AML-193 (cell line): ENCODE results near the gene CYP2R1.

Experiments
- DNase-seq, 2 experiments: peaks; one replicate each; lab custom pipeline; 2025; lab: John Stamatoyannopoulos, UW

CYP2R1 gene

GRCh38 chr11:14892036-14892556 is at the start of gene CYP2R1:
Gene CYP2R1, minus strand, starts transcription at chr11:14892231. Its CDS starts 26 bp downstream, at chr11:14892205.
- DNase-seq: no peak

- DNase-seq: no peak
Measured at GRCh38 chr11:14938936-14939335, 46.9 kb upstream of the CYP2R1 start.

- no peak for DNase-seq
Measured at GRCh38 chr11:14934641-14935351, 42.8 kb upstream of the CYP2R1 start.

- DNase-seq: no peak
Measured at GRCh38 chr11:14932447-14932846, 40.4 kb upstream of the CYP2R1 start.

GRCh38 chr11:14930369-14930768 is 38.3 kb upstream of the CYP2R1 start:
- DNase-seq: no peak

GRCh38 chr11:14927146-14927545 is 35.1 kb upstream of the CYP2R1 start:
- no peak for DNase-seq

- DNase-seq: no peak
Measured at GRCh38 chr11:14924318-14924717, 32.3 kb upstream of the CYP2R1 start.

- no peak for DNase-seq
Measured at GRCh38 chr11:14916403-14916802, 24.4 kb upstream of the CYP2R1 start.

GRCh38 chr11:14914536-14914935 is 22.5 kb upstream of the CYP2R1 start:
- no peak for DNase-seq

- peak; percentile 40 to 42 for DNase-seq
Measured at GRCh38 chr11:14908214-14908880, 16.3 kb upstream of the CYP2R1 start.

- peak; percentile 35 to 44 for DNase-seq
Measured at GRCh38 chr11:14907411-14908213, 15.6 kb upstream of the CYP2R1 start.

GRCh38 chr11:14906993-14907392 is 15.0 kb upstream of the CYP2R1 start:
- DNase-seq: no peak

- no peak for DNase-seq
Measured at GRCh38 chr11:14906578-14906977, 14.5 kb upstream of the CYP2R1 start.

GRCh38 chr11:14905104-14906033 is 13.3 kb upstream of the CYP2R1 start:
- peak in 1 of 2 experiments; percentile 12 for DNase-seq

GRCh38 chr11:14904745-14905103 is 12.7 kb upstream of the CYP2R1 start:
- DNase-seq: peak; percentile 39 to 43

GRCh38 chr11:14902650-14903350 is 10.8 kb upstream of the CYP2R1 start:
- DNase-seq: no peak

- no peak for DNase-seq
Measured at GRCh38 chr11:14898906-14899305, 6.9 kb upstream of the CYP2R1 start.

GRCh38 chr11:14898355-14898754 is 6.3 kb upstream of the CYP2R1 start:
- no peak for DNase-seq

GRCh38 chr11:14894657-14895598 is 2.9 kb upstream of the CYP2R1 start:
- DNase-seq: peak; percentile 78 to 86

- DNase-seq: no peak
Measured at GRCh38 chr11:14892577-14892976, 546 bp upstream of the CYP2R1 start.
